T-helper 1 cell treated with Interleukin-12 subunit alpha and Interleukin-12 subunit beta and Interleukin-4 antibody, amounts not matched to agents 30 μg/mL and 1 μg/mL, for 36 hours (primary cell): ENCODE results near the gene POU2F2.

Experiments
- H3K27ac Mint-ChIP-seq: one replicate; pipeline ENCODE4 v1.8.0; 2021; ENCODE audit warnings: mild to moderate bottlenecking, mixed read lengths
- H3K27me3 Mint-ChIP-seq: one replicate; pipeline ENCODE4 v1.8.0; 2021; ENCODE audit warnings: low read depth, mixed read lengths
- H3K36me3 Mint-ChIP-seq: one replicate; pipeline ENCODE4 v1.8.0; 2021; ENCODE audit warnings: low read depth, mixed read lengths
- H3K4me1 Mint-ChIP-seq: one replicate; pipeline ENCODE4 v1.8.0; 2021; ENCODE audit warnings: low read depth, mixed read lengths
- H3K4me3 Mint-ChIP-seq: one replicate; pipeline ENCODE4 v1.8.0; 2021; ENCODE audit warnings: mild to moderate bottlenecking, moderate library complexity, mixed read lengths
- H3K9me3 Mint-ChIP-seq: one replicate; pipeline ENCODE4 v1.8.0; 2021; ENCODE audit warnings: mixed read lengths

Gene POU2F2

GRCh38 chr19:42149447-42150202, 17.4 kb upstream of the POU2F2 start:
- peaks cover 20% of the 10 kb centered on the region for H3K27me3 Mint-ChIP-seq
- peaks cover 12% of the 10 kb centered on the region for H3K4me1 Mint-ChIP-seq
- no peak overlapping the region for H3K4me3 Mint-ChIP-seq
- no peak overlapping the region for H3K27ac Mint-ChIP-seq
- no peaks in the 10 kb centered on the region for H3K9me3 Mint-ChIP-seq
- no peaks in the 10 kb centered on the region for H3K36me3 Mint-ChIP-seq

DNA sequence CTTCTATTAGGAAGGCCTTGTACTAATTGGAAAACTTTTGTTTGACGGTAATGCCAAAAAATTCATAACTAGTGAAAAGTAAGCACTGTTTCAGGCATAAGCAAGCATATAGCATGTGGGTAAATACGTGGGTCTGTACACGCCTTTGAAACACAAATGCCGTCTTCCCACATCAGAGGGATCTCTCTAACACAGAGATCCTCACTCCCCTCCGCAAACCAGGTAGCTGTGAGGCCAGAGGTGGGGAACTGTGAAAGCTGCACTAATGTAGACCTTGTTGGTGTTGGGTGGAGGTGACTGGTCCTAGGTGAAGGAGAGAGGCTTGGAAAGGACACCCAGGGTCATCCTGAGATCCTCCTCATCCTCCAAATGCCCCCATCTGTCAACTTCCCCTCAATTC, 16.0 kb upstream of the POU2F2 start:
- no peaks in the 10 kb centered on the region for H3K36me3 Mint-ChIP-seq
- no peak overlapping the region for H3K4me3 Mint-ChIP-seq
- peaks cover 20% of the 10 kb centered on the region for H3K27me3 Mint-ChIP-seq
- H3K27ac Mint-ChIP-seq: no peak overlapping the region
- peaks cover 6% of the 10 kb centered on the region for H3K4me1 Mint-ChIP-seq
- no peaks in the 10 kb centered on the region for H3K9me3 Mint-ChIP-seq

DNA sequence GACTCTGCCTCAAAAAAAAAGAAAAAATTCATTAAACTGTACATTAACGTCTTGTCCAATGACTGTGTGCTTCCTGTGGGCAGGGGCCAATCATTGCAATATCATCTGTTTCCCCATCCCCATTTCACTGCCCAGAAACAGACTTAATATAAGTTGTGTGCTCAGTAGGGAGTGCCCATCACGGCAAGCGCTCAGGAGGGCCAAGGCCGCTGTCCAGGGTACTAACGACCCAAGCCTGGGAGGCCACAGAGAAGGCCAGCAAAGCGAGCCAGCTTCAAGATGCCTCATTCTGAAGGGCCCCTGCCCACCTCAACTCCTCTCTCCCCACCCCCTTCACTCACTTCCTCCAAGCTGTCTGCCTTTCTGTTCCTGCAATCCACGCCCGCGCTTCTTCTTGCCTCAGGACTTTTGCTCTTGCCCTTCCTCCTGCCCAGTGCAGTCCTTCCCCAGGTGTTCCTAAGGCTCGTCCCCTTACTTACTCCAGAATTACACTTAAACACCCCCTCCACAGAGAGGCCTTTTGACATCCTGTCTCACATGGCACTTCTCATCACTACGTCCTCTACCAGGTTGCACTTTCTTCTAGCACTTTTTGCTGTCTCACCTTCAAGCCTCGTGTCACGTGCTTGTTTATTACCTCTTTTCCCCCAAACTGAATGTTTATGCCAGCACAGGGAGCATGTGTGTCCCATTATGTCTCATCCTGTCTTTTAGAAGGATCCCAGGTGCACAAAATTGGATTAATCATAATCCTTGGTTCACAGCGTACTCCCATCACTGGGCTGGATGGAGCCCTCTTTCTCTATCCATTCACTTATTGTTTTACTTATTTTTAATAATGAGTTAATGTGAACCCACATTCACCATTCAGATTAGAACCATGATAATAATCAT, 11.3 kb upstream of the POU2F2 start:
- Mint-ChIP-seq H3K4me1 (peaks cover under 1% of the 10 kb centered on the region), H3K36me3 (peaks cover 3% of the 10 kb centered on the region)

GRCh38 chr19:42140125-42140754, 8.0 kb upstream of the POU2F2 start:
- Mint-ChIP-seq H3K4me1 (peaks cover 10% of the 10 kb centered on the region), H3K9me3 (no peaks in the 10 kb centered on the region), H3K4me3 (no peak overlapping the region), H3K36me3 (peaks cover 13% of the 10 kb centered on the region), H3K27ac (no peak overlapping the region), H3K27me3 (peaks cover 14% of the 10 kb centered on the region)

More for the DNA sequence above, 11.3 kb upstream of the POU2F2 start:
- peaks cover 24% of the 10 kb centered on the region for H3K27me3 Mint-ChIP-seq
- no peaks in the 10 kb centered on the region for H3K9me3 Mint-ChIP-seq
- H3K4me3 Mint-ChIP-seq: no peak overlapping the region
- no peak overlapping the region for H3K27ac Mint-ChIP-seq

- H3K36me3 Mint-ChIP-seq: peaks cover 13% of the 10 kb centered on the region
- H3K4me3 Mint-ChIP-seq: no peak overlapping the region
- H3K4me1 Mint-ChIP-seq: peaks cover 44% of the 10 kb centered on the region
- H3K9me3 Mint-ChIP-seq: no peaks in the 10 kb centered on the region
- no peaks in the 10 kb centered on the region for H3K27me3 Mint-ChIP-seq
- peak overlapping the region; percentile 19 for H3K27ac Mint-ChIP-seq
Measured at GRCh38 chr19:42134535-42135070, 2.4 kb upstream of the POU2F2 start.

- H3K27ac Mint-ChIP-seq: peak overlapping the region; percentile 72
- no peaks in the 10 kb centered on the region for H3K9me3 Mint-ChIP-seq
Measured at GRCh38 chr19:42132851-42133528, 744 bp upstream of the POU2F2 start.

GRCh38 chr19:42131149-42132029, 857 bp downstream of the POU2F2 start:
- H3K27me3 Mint-ChIP-seq: no peaks in the 10 kb centered on the region

More at GRCh38 chr19:42132851-42133528, 744 bp upstream of the POU2F2 start:
- Mint-ChIP-seq H3K4me1 (peaks cover 45% of the 10 kb centered on the region), H3K4me3 (peak overlapping the region; percentile 88), H3K27me3 (no peaks in the 10 kb centered on the region), H3K36me3 (peaks cover 9% of the 10 kb centered on the region)

DNA sequence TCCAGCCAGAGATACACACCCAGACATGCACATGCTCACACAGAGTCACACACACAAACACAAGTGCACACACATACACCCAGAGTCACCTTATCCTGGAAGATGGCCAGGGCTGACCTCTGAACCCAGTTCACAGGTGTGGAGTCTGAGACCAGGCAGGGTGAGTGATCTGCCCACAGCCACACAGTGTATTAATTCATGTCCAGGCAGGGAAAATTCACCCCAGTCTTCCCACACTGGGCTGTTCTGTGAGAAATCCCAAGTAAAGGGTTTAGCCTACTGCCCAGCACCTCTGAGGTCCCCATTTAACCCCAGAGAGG, 2.0 kb downstream of the POU2F2 start:
- no peaks in the 10 kb centered on the region for H3K9me3 Mint-ChIP-seq
- peak overlapping the region; percentile 43 for H3K27ac Mint-ChIP-seq
- peaks cover 38% of the 10 kb centered on the region for H3K4me1 Mint-ChIP-seq
- H3K4me3 Mint-ChIP-seq: peak overlapping the region; percentile 82
- H3K36me3 Mint-ChIP-seq: peaks cover 11% of the 10 kb centered on the region
- no peaks in the 10 kb centered on the region for H3K27me3 Mint-ChIP-seq

More at GRCh38 chr19:42131149-42132029, 857 bp downstream of the POU2F2 start:
- peak overlapping the region; percentile 70 for H3K27ac Mint-ChIP-seq
- peaks cover 8% of the 10 kb centered on the region for H3K36me3 Mint-ChIP-seq
- peak overlapping the region; percentile 88 for H3K4me3 Mint-ChIP-seq
- H3K4me1 Mint-ChIP-seq: peaks cover 46% of the 10 kb centered on the region
- H3K9me3 Mint-ChIP-seq: no peaks in the 10 kb centered on the region

DNA sequence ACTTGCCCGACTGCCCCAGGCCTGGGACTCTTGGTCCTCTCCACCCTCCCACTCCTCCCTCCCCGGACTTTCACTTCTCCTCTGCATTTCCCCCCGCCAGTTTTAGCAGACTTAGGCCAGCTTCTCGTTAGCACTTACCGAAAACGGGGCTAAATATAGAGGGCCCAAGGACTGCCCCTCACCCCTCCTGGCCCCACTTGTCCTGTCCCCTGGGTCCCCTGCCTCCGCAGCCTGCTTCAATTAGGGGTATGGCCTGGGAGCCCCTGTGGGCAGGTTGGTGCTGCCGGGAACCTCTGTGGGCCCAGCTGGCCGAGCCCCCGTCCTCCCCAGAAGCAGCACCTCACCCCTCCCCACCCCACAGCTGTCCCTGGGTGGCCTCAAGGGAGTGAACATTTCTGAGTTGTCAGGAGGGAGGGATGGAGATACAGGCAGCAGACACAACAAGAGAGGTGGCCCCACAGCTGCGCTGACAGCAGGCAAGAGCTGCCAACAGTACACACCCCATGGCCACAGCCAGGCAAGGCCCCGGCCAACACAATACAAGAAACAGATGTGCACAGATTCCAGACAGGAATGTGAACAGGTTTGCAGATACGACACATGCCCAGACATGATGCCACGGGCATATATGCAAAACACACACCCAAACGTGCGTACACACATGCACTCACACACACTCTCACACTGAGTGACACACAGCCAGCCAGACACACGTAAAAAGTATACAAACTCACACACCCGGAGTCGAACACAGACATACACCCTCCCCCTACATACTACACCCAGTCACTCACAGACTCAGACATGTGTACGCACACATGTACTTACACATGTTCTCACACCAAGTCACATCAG, 2.6 kb downstream of the POU2F2 start:
- H3K36me3 Mint-ChIP-seq: peaks cover 11% of the 10 kb centered on the region
- H3K27me3 Mint-ChIP-seq: no peaks in the 10 kb centered on the region
- H3K27ac Mint-ChIP-seq: no peak overlapping the region
- peaks cover 35% of the 10 kb centered on the region for H3K4me1 Mint-ChIP-seq
- H3K4me3 Mint-ChIP-seq: peak overlapping the region; percentile 82
- no peaks in the 10 kb centered on the region for H3K9me3 Mint-ChIP-seq

- Mint-ChIP-seq H3K9me3 (no peaks in the 10 kb centered on the region), H3K27me3 (no peaks in the 10 kb centered on the region), H3K36me3 (peaks cover 20% of the 10 kb centered on the region), H3K4me3 (no peak overlapping the region), H3K27ac (peak overlapping the region; percentile 50), H3K4me1 (peaks cover 42% of the 10 kb centered on the region)
Measured at GRCh38 chr19:42126574-42126973, 5.7 kb downstream of the POU2F2 start.

- Mint-ChIP-seq H3K27me3 (no peaks in the 10 kb centered on the region), H3K36me3 (peaks cover 18% of the 10 kb centered on the region), H3K27ac (no peak overlapping the region), H3K4me1 (peaks cover 43% of the 10 kb centered on the region), H3K9me3 (no peaks in the 10 kb centered on the region), H3K4me3 (no peak overlapping the region)
Measured at GRCh38 chr19:42125536-42125935, 6.7 kb downstream of the POU2F2 start.

DNA sequence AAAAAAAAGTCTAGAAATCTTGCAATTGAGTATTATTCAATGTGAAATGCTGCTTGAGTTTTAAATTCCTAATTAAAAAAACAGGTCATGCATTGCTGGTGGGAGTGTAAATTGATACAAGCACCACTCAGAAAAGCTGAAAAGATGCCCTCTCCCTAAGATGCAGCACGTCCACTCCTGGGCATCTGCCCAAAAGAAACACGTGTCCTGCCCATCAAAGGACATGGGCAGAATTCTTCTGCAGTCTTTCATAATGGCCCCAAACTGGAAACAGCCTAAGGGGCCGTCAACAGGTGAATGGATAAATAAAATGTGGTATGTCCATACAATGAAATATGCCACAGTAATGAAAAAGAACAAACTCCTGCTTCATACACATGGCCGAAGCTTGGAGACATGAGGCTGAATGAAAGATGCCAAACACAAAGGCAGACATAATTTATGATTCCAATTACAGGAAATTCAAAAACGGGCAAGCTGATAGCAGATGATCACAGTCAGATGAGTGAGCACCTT, 7.8 kb downstream of the POU2F2 start:
- H3K4me3 Mint-ChIP-seq: no peak overlapping the region
- no peaks in the 10 kb centered on the region for H3K9me3 Mint-ChIP-seq
- no peak overlapping the region for H3K27ac Mint-ChIP-seq
- peaks cover 33% of the 10 kb centered on the region for H3K4me1 Mint-ChIP-seq
- H3K36me3 Mint-ChIP-seq: peaks cover 18% of the 10 kb centered on the region
- no peaks in the 10 kb centered on the region for H3K27me3 Mint-ChIP-seq
